ENCODE data around the gene CSTB. TPM values are rescaled to one million over a fixed set of nuclear protein-coding genes. Genes with fewer than 3 reads are reported as not detected.

CSTB gene
- total RNA-seq, 2 donors from 2014 or later, result 33.0 to 40.2 TPM

GRCh38 chr21:43739621-43740435 lies 36.3 kb downstream of the CSTB start:
- intact Hi-C loops (cut with DNase I), result no loop called here
- peak; percentile 12 to 17 for ATAC-seq
- no peak for DNase-seq

GRCh38 chr21:43737158-43737950 lies 38.8 kb downstream of the CSTB start:
- intact Hi-C loops (cut with DNase I), result no loop called here
- DNase-seq (no peak), ATAC-seq (no peak)

GRCh38 chr21:43736224-43736883 lies 39.8 kb downstream of the CSTB start:
- ATAC-seq, result no peak

GRCh38 chr21:43735236-43736091 lies 40.6 kb downstream of the CSTB start:
- DNase-seq (no peak), ATAC-seq (no peak)
- intact Hi-C loops (cut with DNase I), result no loop called here

More at GRCh38 chr21:43736224-43736883, 39.8 kb downstream of the CSTB start:
- intact Hi-C loops (cut with DNase I), result no loop called here
- no peak for DNase-seq

- DNase-seq, result no peak
- intact Hi-C loops (cut with DNase I), result no loop called here
- peak in 1 of 2 donors; percentile 44 for ATAC-seq
These were observed 41.2 kb downstream of the CSTB start for GRCh38 chr21:43734928-43735229.

GRCh38 chr21:43734131-43734927 lies 41.8 kb downstream of the CSTB start:
- intact Hi-C loops (cut with DNase I), result no loop called here
- peak in 1 of 2 donors; percentile 2 for ATAC-seq
- DNase-seq, result no peak

GRCh38 chr21:43733529-43734071 lies 42.5 kb downstream of the CSTB start:
- intact Hi-C loops (cut with DNase I), result no loop called here
- ATAC-seq, result peak in 1 of 2 donors; percentile 22
- no peak for DNase-seq

GRCh38 chr21:43733060-43733459 lies 43.0 kb downstream of the CSTB start:
- ATAC-seq, result no peak
- intact Hi-C loops (cut with DNase I), result no loop called here
- no peak for DNase-seq

GRCh38 chr21:43731891-43732711 lies 44.0 kb downstream of the CSTB start:
- ATAC-seq, result no peak
- intact Hi-C loops (cut with DNase I), result no loop called here
- DNase-seq, result no peak

- ATAC-seq, result no peak
- intact Hi-C loops (cut with DNase I), result no loop called here
- no peak for DNase-seq
These were observed 44.6 kb downstream of the CSTB start for GRCh38 chr21:43731476-43731875.

- peak; percentile 96 for DNase-seq
- intact Hi-C loops (cut with DNase I), result loop anchor here in 1 of 2 donors (2.0 kb wide), 1 partner anchor 60 kb away; the partner anchor contains the start of gene RRP1
- ATAC-seq, result peak; percentile 86 to 90
These were observed 47.4 kb downstream of the CSTB start for GRCh38 chr21:43728467-43729390.

- no peak for DNase-seq
- peak; percentile 20 to 23 for ATAC-seq
- intact Hi-C loops (cut with DNase I), result loop anchor here in 1 of 2 donors (2.0 kb wide), 1 partner anchor 61 kb away; the partner anchor contains the start of gene RRP1
These were observed 48.0 kb downstream of the CSTB start for GRCh38 chr21:43728154-43728466.

GRCh38 chr21:43727519-43728153 lies 48.5 kb downstream of the CSTB start:
- DNase-seq (peak; percentile 46), ATAC-seq (peak; percentile 6 to 28)
- intact Hi-C loops (cut with DNase I), result loop anchor here in 1 of 2 donors (2.0 kb wide), 1 partner anchor 61 kb away; the partner anchor contains the start of gene RRP1

- ATAC-seq (no peak), DNase-seq (peak; percentile 35)
- intact Hi-C loops (cut with DNase I), result no loop called here
These were observed 49.2 kb downstream of the CSTB start for GRCh38 chr21:43726686-43727518.

All from left cardiac atrium (tissue), 4 donors.